HepG2 (cell line): Measurements from ENCODE around the gene SCFD1. TPM values are rescaled to one million over a fixed set of nuclear protein-coding genes. Genes with fewer than 3 reads are reported as not detected.

Experiments
- CC2D1A ChIP-seq: sonication (generic); formaldehyde crosslinking; IDR thresholded peaks from 2 replicates; pipeline ENCODE4 v1.8.1; 2023; ENCODE audit warnings: mild to moderate bottlenecking, missing genetic modification reagents
- JUNB ChIP-seq: sonication (generic); formaldehyde crosslinking; IDR thresholded peaks from 2 replicates; pipeline ENCODE4 v1.8.0; 2022; ENCODE audit warnings: missing genetic modification reagents, mild to moderate bottlenecking, borderline replicate concordance
- KAT2B ChIP-seq: fragments of 150-350 bp; IDR thresholded peaks from 2 replicates; pipeline ENCODE4 v1.6.1; 2014; ENCODE audit warnings: low read depth, low read length, borderline replicate concordance
- KDM5A ChIP-seq: fragments of 200-600 bp; sonication (generic); IDR thresholded peaks from 2 replicates; pipeline ENCODE4 v1.7.0; 2018; ENCODE audit warnings: antibody characterized with exemption, mild to moderate bottlenecking, low read length, borderline replicate concordance
- MEF2D ChIP-seq: sonication (generic); formaldehyde crosslinking; IDR thresholded peaks from 2 replicates; pipeline ENCODE4 v1.5.1; 2020; ENCODE audit warnings: mild to moderate bottlenecking, missing genetic modification reagents
- SNAPC2 ChIP-seq: sonication (generic); formaldehyde crosslinking; IDR thresholded peaks from 2 replicates; pipeline ENCODE4 v1.8.1; 2022; ENCODE audit warnings: mild to moderate bottlenecking, missing genetic modification reagents
- SP4 ChIP-seq: sonication (generic); formaldehyde crosslinking; IDR thresholded peaks from 2 replicates; pipeline ENCODE4 v1.8.1; 2023; ENCODE audit warnings: mild to moderate bottlenecking, missing genetic modification reagents
- TEAD2 ChIP-seq: sonication (generic); formaldehyde crosslinking; IDR thresholded peaks from 2 replicates; pipeline ENCODE4 v1.9.0; 2021; ENCODE audit warnings: missing genetic modification reagents
- ZBED4 ChIP-seq: sonication (generic); formaldehyde crosslinking; IDR thresholded peaks from 2 replicates; pipeline ENCODE4 v1.4.0; 2020; ENCODE audit warnings: missing genetic modification reagents, borderline replicate concordance
- ZBTB21 ChIP-seq: sonication (generic); formaldehyde crosslinking; IDR thresholded peaks from 2 replicates; pipeline ENCODE4 v1.4.0; 2020; ENCODE audit warnings: missing genetic modification reagents
- ZEB1 ChIP-seq: IDR thresholded peaks from 2 replicates; pipeline ENCODE4 v1.6.1; 2012; ENCODE audit warnings: mild to moderate bottlenecking, low read depth, inconsistent platforms; ENCODE audit not compliant: insufficient replicate concordance
- ZNF335 ChIP-seq: sonication (generic); formaldehyde crosslinking; IDR thresholded peaks from 2 replicates; pipeline ENCODE4 v1.4.0; 2020; ENCODE audit warnings: missing genetic modification reagents
- ZNF367 ChIP-seq: sonication (generic); formaldehyde crosslinking; IDR thresholded peaks from 2 replicates; pipeline ENCODE4 v1.4.0; 2020; ENCODE audit warnings: missing genetic modification reagents, borderline replicate concordance
- ZNF512B ChIP-seq: sonication (generic); formaldehyde crosslinking; IDR thresholded peaks from 2 replicates; pipeline ENCODE4 v1.5.1; 2020; ENCODE audit warnings: missing genetic modification reagents, mild to moderate bottlenecking, borderline replicate concordance
- ZNF672 ChIP-seq: sonication (generic); formaldehyde crosslinking; IDR thresholded peaks from 2 replicates; pipeline ENCODE4 v1.8.1; 2022; ENCODE audit warnings: missing genetic modification reagents
- ZNF784 ChIP-seq: sonication (generic); formaldehyde crosslinking; IDR thresholded peaks from 2 replicates; pipeline ENCODE4 v1.5.1; 2020; ENCODE audit warnings: missing genetic modification reagents, mild to moderate bottlenecking, borderline replicate concordance
- ZNF879 ChIP-seq: sonication (generic); formaldehyde crosslinking; IDR thresholded peaks from 2 replicates; pipeline ENCODE4 v1.8.1; 2023; ENCODE audit warnings: missing genetic modification reagents
- polyA plus RNA-seq, 8 experiments: library from polyadenylated mRNA; depleted of rRNA in 3 of 8; stranded (reverse) in 7 of 8; unstranded in 1 of 8; fragments of >200 nt; fragmentation: Illumina TruSeq in 4 of 8; extraction: Trizol in 4 of 8; gene quantifications; 2 replicates each; pipeline versions ENCODE4 v1.2.1 to v1.2.3, GENCODE V29; 2011 to 2016; ENCODE audit warnings: low read depth in 4 of 8, missing spikeins in 1 of 8, mixed read lengths in 1 of 8; ENCODE audit not compliant: insufficient read depth in 1 of 8
- total RNA-seq, 5 experiments: library from RNA; depleted of rRNA; stranded (reverse); fragments of >200 nt; fragmentation: Illumina TruSeq; extraction: Trizol; gene quantifications; 2 replicates each; pipeline ENCODE4 v1.2.3, GENCODE V29; 2016; ENCODE audit warnings: low read depth in 1 of 5
- TF ChIP-seq, protein P1 (sequence below): sonication (generic); formaldehyde crosslinking; IDR thresholded peaks from 2 replicates; pipeline ENCODE4 v1.5.0; 2020; ENCODE audit warnings: missing genetic modification reagents
- TF ChIP-seq, protein P2 (sequence below): sonication (generic); formaldehyde crosslinking; IDR thresholded peaks from 2 replicates; pipeline ENCODE4 v1.5.0; 2020; ENCODE audit warnings: mild to moderate bottlenecking, missing genetic modification reagents

SCFD1 gene
- total and polyA plus RNA-seq, 2 of the 13 experiments (the other 11 are each of a cell fraction or from before 2014, with no cell fraction given) = 235 to 256 TPM

GRCh38 chr14:30621940-30622830 is at the start of gene SCFD1 (continued):
- TF ChIP-seq ZNF784 (CRISPR knock-in tag) = peak; percentile 99
- TF ChIP-seq, protein P1, sequence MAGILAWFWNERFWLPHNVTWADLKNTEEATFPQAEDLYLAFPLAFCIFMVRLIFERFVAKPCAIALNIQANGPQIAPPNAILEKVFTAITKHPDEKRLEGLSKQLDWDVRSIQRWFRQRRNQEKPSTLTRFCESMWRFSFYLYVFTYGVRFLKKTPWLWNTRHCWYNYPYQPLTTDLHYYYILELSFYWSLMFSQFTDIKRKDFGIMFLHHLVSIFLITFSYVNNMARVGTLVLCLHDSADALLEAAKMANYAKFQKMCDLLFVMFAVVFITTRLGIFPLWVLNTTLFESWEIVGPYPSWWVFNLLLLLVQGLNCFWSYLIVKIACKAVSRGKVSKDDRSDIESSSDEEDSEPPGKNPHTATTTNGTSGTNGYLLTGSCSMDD = no peak
- peak; percentile 97 for TF ChIP-seq CC2D1A (CRISPR knock-in tag)
- peak; percentile 33; the same call in 1 of the 2 replicates for TF ChIP-seq ZNF672
- peak; percentile 92 for TF ChIP-seq ZEB1
- peak; percentile 65; the same call in 1 of the 2 replicates for TF ChIP-seq MEF2D (CRISPR knock-in tag)
- TF ChIP-seq ZNF335 (CRISPR knock-in tag) = peak; percentile 96
- no peak; the same call in 1 of the 2 replicates for TF ChIP-seq ZNF879 (CRISPR knock-in tag)
- peak; percentile 83; the same call in 1 of the 2 replicates for TF ChIP-seq ZBTB21 (CRISPR knock-in tag)
- TF ChIP-seq ZNF367 (CRISPR knock-in tag) = no peak; the same call in 1 of the 2 replicates
- no peak for TF ChIP-seq KAT2B
- peak; percentile 68; the same call in 1 of the 2 replicates for TF ChIP-seq TEAD2
- no peak for TF ChIP-seq ZNF512B (CRISPR knock-in tag)
- TF ChIP-seq ZBED4 = peak; percentile 97
- peak; percentile 99 for TF ChIP-seq SNAPC2 (CRISPR knock-in tag)
- TF ChIP-seq SP4 (CRISPR knock-in tag) = peak; percentile 99
- TF ChIP-seq, protein P2, sequence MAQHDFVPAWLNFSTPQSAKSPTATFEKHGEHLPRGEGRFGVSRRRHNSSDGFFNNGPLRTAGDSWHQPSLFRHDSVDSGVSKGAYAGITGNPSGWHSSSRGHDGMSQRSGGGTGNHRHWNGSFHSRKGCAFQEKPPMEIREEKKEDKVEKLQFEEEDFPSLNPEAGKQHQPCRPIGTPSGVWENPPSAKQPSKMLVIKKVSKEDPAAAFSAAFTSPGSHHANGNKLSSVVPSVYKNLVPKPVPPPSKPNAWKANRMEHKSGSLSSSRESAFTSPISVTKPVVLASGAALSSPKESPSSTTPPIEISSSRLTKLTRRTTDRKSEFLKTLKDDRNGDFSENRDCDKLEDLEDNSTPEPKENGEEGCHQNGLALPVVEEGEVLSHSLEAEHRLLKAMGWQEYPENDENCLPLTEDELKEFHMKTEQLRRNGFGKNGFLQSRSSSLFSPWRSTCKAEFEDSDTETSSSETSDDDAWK (CRISPR knock-in tag) = no peak
- TF ChIP-seq JUNB = peak; percentile 64; the same call in 1 of the 2 replicates
- TF ChIP-seq KDM5A = peak; percentile 94
